DMS114 treated with DMSO at 0.1 percent for 48 hours (cell line): ENCODE measurements around the gene CCN5.
A peak's percentile ranks its signal among the peaks of the same experiment; 100 is the strongest.

ENCODE experiments used
- DNase-seq: peaks from one replicate; lab custom pipeline; 2025; ENCODE audit not compliant: unreplicated experiment; lab: John Stamatoyannopoulos, UW

The CCN5 gene

DNA sequence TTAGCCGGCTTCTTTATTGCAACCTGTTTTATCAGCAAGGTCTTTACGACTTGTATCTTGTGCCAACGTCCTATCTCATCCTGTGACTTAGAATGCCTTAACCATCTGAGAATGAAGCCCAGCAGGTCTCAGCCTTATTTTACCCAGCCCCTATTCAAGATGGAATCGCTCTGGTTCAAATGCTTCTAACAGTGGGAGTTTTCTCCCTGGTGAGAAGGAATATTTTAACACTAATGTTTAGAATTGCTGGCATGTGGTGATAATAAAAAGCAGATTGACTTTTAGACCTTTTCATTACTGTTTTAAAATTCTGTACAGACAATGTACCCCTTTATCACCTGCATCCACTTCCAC, 20.6 kb downstream of the CCN5 start:
- no peak for DNase-seq

DNA sequence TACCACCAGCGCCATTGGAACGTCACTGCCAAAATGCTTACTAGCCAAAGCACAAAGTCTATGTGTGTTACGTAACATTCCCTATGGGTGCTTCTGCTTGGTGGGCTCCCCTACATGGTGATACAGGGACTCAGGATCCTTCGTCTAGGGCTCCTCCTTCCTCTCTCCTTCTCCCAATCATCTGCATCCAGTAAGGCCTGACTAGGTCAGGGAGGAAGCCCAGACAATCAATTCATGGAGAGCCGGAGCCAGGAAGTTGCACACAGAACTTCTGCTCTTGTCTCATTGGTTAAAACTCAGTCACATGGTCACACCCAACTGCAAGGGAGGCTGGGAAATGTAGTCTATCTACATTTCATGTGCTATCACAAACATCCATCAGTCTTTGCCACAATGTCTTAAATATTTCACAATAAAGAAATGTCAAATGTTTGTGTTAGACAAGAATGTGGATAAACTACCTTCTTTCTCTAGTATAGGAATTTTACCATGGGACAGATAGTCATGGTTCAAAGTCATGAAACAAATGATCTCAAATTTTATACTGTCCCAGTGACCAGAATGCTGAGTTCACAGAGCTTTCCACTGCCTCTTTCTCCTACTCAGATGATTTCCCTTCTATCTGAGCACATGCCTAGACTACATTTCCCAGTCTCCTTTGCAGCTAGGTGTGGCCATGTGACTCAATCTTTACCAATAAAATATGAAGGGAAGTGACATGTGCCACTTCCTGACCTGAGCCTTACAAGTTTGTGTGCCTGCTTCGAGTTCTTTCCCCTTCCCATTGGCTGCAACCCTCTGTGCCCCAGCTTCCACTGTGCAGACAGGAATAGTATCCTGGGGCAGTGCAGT, 21.2 kb downstream of the CCN5 start:
- DNase-seq, result peak; percentile 39

DNA sequence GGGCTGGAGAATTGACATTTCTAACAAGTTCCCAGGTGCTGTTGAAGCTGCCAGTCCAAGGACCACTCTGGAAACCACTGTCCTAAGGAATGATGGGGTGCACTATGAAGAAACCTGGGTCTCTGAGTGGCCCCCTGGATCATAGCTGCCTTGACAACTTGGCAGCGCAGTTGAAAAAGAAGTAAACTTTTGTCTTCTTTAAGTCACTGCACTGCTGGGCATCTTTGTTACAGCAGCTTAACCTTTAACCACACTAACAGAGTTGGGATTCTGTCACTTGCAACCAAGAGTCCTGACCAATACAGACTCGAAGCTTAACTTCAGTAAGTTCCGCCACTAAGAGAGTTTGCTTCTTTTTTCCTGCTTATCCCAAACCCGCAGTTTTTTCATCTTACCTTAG, 21.9 kb downstream of the CCN5 start:
- no peak for DNase-seq

DNA sequence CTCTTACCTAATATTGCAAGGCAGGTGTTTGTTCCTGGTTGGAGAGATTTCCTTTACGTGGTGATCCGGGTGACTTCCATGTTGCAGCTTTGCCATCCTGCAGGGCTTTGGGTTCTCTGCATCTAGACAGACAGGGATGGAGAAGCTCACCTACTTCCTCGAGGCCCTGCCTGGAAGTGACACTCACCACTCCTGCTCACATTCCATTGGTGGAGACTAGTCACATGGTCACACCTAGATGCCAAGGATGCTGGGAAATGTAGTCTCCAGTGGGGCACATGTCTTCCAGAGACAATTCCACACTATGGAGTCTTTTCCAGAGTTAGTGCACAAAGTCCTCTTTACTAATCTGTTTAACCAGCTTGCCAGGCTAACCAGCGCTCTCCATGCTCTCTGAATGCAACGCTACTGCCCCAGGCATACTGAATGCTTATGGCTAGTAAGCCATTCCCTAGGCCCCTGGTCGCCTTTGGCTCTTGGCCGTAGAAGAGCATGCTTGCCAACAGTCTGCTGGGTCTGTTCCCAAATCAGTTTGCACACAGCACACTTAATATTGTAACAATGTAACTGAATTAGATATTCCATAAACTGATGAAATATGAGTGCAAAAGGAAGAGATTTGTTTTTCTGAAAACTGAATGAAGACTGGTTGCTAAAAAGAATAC, 23.8 kb downstream of the CCN5 start:
- peak; percentile 40 for DNase-seq

DNA sequence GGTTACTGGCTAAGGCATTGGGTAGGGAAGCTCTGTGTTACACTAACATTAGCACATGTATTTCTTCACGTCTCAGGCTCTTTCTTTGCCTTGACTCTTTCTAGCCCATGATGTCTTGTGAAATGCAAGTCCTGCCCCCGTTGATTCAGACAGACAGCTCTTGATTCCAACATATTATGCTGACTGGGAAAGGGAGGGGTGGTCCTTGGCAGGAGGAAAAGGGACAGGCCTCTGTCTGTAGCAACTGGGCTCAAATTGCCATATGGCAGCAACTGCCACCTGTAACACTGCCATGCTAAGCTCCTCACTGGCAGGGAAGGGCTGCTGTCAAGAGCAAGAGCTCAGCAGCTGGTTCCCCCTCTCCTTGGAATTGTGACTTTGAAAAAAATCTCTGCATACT, 24.8 kb downstream of the CCN5 start:
- DNase-seq, result no peak

DNA sequence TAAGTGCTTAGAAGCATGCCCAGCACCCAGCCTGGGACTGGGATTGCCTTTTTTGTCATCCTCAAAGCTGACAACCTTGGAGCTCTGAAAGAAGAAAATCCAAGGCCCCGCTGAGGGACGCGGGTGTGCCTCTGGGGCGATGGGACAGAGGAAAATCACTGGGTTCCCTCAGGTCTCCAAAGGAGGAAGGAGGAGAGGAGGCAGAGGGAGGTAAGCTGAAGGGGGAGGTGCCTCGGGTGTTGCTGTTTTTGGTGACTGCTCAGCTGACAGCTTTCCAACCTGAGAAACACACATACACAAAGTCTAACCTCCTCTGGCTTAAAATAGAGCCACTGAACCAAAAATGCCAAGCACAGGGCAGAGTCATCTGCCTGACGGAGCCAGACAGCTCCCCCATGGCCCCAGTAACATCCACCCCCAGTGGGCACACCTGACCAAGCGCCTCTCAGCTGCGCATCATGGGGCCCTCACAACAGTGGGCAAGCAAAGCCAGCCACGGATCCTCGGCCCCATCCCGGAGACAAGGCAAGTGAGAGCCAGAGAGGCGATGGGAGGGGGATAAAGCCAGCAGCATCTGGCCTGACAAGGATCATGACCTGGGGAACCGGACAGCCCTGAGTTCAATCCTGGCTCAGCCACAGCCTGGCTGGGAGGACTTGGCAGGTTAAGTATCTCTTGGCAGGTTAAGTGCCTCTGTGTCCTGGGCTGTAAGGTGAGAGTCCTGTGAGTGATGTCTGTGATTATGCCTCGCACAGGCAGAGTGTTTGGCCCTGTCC, 27.3 kb downstream of the CCN5 start:
- DNase-seq, result no peak

DNA sequence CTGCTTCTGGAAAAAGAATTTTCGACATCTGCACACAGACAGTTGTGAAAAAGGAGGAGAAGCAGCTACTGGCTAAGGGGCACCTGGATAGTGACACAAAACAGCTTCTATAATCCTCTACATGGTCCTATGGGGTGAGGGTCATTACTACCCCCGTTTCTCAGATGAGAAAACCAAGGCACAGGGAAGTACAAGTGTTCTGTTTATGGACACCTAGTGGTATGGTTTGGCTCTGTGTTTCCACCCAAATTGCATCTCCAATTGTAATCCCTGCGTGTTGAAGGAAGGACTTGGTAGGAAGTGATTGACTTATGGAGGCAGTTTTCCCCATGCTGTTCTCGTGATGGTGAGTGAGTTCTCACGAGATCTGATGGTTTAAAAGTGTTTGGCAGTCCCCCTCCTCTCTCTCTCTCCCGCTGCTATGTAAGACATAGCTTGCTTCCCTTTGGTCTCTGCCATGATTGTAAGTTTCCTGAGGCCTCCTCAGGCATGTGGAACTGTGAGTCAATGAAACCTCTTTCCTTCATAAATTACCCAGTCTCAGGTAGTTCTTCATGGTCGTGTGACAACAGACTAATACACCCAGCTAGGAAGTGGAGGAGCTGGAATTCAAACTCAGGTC, 28.0 kb downstream of the CCN5 start:
- DNase-seq, result no peak

DNA sequence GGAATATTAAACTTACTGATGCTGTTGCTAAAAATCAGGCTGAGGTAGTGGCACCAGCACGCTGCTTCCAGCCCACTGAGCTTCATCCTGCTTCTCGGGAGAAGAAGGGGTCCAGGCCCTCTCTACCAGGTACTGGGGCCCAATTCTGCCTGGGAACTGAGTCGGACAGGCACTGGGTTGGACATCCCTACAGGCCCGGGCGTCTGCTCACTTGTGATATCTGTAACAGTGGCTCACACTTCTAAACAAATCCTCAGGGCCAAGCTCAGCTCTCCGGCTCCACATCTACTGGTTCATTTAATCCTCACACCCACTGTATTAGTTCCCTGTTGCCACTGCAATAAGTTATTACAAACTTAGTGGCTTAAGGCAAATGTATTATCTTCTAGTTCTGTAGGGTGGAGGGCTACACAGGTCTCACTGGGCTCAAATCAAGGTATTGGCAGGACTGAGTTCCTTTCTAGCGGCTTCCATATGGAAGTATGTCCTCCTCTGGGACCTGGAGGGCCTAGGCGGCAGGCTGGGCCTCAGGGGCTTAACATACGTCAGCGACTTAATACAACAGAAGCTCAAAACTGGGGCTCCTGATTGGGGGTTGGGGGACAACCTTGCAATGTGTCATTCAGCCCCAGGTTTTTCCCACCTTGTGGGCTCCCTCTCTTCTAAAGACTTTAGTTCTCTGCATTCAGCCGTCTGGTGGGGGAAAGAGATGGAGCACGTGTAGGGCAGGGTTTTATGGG, 28.9 kb downstream of the CCN5 start:
- no peak for DNase-seq

DNA sequence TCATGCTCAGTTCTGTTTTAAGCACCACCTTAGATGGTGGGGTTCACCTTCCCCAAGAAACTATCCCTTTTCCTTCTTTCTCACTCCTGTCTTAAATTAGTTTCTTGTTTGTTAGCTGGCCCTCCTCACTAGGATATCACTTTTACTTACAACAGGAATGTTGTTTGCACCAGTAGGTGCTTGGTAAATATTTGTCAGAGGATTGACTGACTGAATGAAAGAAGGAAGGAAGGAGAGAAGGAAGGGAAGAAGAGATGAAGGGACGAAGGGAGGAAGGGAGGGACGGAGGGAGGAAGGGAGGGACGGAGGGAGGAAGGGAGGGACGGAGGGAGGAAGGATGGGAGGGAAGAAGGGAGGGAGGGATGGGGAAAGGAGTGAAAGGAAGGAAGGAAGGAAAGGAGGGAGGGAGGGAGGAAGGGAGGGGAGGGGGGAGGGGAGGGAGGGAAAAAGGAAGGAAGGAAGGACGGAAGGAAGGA, 30.0 kb downstream of the CCN5 start:
- no peak for DNase-seq

DNA sequence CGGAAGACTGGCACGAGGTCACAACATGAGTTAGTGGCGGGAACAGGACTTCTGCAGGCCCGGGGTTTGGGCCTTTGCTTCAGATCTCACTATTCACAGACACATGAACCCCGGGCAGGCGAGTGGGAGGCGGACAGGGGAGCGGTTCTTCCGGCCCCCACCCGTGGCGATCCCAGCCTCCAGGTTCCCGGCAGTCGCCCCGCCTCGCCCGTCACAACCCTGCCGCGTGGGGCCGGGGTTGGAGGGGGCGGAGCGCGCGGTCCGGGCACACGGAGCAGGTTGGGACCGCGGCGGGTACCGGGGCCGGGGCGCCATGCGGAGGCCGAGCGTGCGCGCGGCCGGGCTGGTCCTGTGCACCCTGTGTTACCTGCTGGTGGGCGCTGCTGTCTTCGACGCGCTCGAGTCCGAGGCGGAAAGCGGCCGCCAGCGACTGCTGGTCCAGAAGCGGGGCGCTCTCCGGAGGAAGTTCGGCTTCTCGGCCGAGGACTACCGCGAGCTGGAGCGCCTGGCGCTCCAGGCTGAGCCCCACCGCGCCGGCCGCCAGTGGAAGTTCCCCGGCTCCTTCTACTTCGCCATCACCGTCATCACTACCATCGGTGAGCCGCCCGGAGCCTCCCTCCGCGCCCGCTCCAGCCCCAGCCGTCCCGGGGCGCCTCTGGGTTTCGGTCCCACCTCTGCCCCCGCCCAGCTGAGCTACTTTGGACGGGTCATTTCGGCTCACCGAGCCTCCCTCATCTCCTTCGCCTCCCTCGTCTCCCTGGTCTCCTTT, 30.6 kb downstream of the CCN5 start, which contains the start of gene KCNK15:
TSS of gene KCNK15 (plus strand) at position 268 of the 769 bp plus-strand sequence. CDS start at position 314, 46 bp downstream.
- DNase-seq, result no peak

DNA sequence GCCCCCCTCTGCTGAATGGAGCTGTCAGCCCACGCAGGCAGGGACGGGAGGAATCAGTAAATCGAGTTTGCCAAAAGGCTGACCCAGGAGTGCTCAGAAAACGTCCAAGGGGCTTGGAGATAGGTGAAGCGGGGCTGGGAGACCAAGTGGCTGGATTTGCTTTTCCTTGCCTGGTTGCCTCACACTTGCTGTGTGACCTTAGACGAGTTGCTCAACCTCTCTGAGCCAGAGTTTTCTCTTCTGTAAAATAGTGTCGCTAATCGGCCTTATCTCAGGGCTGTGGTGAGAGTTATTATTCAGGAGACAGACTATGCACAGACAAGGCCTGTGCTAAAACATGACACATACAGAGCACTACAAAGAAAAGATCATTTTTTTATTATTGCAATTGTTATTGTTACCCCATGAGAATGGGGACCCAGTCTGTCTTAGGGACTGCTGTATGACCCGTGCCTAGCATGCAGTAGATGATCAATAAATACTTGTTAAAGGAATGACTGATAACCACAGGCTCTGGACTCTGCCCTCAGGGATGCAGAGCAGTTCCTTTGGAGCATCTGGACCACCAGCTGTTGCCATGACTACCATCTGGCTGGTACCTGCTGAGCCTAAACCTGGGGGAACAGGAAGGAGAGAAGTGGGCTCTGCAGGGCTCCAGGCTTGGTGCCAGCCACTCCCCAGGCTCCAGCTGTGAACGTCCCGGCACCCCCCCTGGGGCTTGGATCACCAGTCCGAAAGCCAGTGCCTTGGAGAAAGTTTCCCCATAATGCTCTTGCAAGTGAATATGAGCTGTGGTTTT, 31.4 kb downstream of the CCN5 start:
- no peak for DNase-seq

DNA sequence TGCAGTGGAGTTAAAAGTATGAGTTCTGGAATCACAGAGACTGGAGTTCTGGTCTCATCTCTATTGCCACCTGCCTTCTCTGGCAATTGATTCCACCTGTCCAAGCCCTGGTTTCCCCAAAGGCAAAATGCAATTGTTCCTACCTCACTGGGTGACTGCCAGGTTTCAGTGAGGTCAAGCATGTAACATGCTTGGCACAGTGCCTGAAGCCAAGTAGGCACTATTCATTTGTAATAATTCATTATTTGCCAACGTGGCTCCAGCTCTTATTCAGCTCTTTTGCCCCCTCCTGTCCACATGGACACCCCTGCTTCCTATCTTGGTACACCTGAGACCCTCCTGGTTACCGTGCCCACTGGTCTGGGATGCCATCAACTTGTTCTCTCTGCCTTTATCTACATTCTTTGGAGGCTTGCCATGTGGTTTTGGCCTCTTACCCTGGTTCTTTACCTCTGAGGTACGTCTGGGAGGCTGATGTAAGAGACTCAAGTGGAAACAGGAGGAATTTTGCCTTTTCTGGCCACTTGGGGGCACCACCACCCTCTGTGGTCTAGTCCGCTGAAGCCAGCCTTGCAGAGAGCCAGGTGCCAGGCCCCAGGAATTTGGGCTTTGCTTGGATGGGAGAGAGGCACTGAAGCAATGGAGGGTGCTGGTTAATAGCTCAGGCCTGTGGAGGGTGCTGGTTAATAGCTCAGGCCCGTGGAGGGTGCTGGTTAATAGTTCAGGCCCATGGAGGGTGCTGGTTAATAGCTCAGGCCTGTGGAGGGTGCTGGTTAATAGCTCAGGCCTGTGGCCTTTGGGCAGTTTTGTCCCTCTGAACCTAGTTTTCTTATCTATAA, 32.2 kb downstream of the CCN5 start:
- DNase-seq, result peak; percentile 44

DNA sequence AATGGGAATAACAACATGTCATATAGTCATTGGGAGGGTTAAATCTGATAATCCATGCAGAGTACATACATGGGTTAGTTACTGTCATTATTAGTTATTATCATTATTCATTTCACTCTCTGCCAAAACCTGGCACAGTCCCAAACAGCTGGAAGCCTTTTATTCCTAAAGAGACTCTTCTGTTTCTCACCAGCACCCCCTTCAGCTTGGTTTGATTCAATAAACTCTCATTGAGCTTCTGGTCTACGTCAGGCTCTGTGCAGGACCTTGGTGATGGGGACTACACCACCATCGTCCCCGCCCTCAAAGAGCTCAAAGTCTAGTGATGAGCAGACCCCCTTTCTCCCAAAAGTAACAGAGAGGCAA, 32.8 kb downstream of the CCN5 start:
- no peak for DNase-seq

DNA sequence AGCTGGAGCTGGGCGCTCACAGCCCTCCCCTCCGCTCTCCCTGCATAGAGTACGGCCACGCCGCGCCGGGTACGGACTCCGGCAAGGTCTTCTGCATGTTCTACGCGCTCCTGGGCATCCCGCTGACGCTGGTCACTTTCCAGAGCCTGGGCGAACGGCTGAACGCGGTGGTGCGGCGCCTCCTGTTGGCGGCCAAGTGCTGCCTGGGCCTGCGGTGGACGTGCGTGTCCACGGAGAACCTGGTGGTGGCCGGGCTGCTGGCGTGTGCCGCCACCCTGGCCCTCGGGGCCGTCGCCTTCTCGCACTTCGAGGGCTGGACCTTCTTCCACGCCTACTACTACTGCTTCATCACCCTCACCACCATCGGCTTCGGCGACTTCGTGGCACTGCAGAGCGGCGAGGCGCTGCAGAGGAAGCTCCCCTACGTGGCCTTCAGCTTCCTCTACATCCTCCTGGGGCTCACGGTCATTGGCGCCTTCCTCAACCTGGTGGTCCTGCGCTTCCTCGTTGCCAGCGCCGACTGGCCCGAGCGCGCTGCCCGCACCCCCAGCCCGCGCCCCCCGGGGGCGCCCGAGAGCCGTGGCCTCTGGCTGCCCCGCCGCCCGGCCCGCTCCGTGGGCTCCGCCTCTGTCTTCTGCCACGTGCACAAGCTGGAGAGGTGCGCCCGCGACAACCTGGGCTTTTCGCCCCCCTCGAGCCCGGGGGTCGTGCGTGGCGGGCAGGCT, 35.1 kb downstream of the CCN5 start:
- no peak for DNase-seq

DNA sequence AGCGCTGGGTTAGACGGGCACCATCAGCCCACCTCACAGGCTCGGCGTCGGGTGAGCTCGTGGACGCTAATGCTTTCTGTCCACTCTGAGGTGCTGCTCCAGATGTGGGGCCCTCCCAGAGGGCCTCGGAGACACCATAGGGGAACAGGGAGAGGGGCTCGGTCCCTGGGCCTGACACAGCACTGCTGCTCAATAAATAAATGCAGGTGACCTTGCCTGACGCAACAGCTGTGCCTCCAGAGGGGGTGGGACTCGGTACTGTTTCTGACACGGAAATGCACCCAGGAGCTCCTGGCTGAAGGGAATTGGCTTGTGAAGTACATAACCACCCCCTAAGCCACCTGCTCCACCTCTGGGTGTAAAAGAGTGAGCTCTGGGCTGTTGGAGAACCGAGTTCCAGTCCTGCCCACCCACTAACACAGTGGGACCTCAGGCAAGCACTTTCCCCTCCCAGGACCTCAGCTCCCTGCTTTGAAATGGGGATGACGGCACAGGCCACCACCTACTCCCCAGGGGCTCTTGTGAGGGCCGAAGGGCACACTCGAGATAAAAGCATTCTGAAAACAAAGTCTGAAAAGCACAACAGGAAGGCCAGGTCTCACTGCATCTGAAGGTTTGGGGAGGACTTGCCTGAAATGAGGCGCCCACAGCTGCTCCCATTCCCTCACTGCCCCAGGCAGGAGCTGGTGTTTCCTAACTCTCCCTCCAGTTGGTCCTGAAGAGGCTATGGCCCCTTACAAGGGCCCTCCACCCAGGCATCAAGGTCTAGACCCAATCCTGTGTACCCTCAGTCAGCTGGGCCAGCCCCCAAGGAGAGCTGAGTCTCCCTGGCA, 37.1 kb downstream of the CCN5 start:
- DNase-seq, result no peak

DNA sequence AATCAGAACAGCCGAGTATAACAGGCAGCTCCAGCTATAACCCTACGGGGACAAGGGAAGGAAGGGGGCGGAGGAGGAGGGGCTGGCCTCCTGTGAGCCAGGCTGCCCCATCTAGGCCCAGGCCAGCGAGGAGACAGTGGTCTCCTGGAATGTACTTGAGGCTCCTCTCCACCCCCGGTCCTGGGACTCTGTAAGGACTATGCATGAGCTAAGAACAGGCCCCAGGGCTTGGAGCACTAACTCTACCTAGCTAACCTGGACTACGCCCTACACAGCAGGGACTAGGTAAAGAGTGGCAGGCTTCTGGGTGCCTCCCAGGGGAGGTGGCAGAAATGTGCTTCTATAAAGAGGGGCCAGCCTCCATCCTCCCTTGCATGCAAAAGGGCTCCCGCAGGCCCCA, 39.4 kb downstream of the CCN5 start:
- DNase-seq, result no peak
